HG02678 (cell line): ENCODE results near the gene PLEKHH1.
A peak's percentile ranks its signal among the peaks of the same experiment; 100 is the strongest.

Experiments
- ATAC-seq: cut with Tn5 transposase; IDR thresholded peaks from one replicate; pipeline ENCODE4 v1.9.1; 2021; ENCODE audit warnings: mild to moderate bottlenecking, moderate library complexity; ENCODE audit not compliant: unreplicated experiment

PLEKHH1 gene

GRCh38 chr14:67508956-67509355, 24.1 kb upstream of the PLEKHH1 start:
- ATAC-seq = no peak

GRCh38 chr14:67510121-67510520, 23.0 kb upstream of the PLEKHH1 start:
- no peak for ATAC-seq

GRCh38 chr14:67510836-67511235, 22.3 kb upstream of the PLEKHH1 start:
- no peak for ATAC-seq

GRCh38 chr14:67512463-67513310, 20.4 kb upstream of the PLEKHH1 start:
- no peak for ATAC-seq

- no peak for ATAC-seq
Measured at GRCh38 chr14:67513631-67514108, 19.4 kb upstream of the PLEKHH1 start.

GRCh38 chr14:67514203-67514607, 18.9 kb upstream of the PLEKHH1 start:
- ATAC-seq = no peak

- peak; percentile 49 for ATAC-seq
Measured at GRCh38 chr14:67514650-67515385, 18.3 kb upstream of the PLEKHH1 start.

- peak; percentile 52 for ATAC-seq
Measured at GRCh38 chr14:67515386-67516079, 17.6 kb upstream of the PLEKHH1 start.

GRCh38 chr14:67516676-67517075, 16.4 kb upstream of the PLEKHH1 start:
- ATAC-seq = no peak

- no peak for ATAC-seq
Measured at GRCh38 chr14:67517083-67517482, 16.0 kb upstream of the PLEKHH1 start.

- no peak for ATAC-seq
Measured at GRCh38 chr14:67519406-67519805, 13.7 kb upstream of the PLEKHH1 start.

- no peak for ATAC-seq
Measured at GRCh38 chr14:67520482-67520881, 12.6 kb upstream of the PLEKHH1 start.

- no peak for ATAC-seq
Measured at GRCh38 chr14:67522270-67522669, 10.8 kb upstream of the PLEKHH1 start.

- ATAC-seq = no peak
Measured at GRCh38 chr14:67523764-67524633, 9.1 kb upstream of the PLEKHH1 start.

- no peak for ATAC-seq
Measured at GRCh38 chr14:67524634-67524963, 8.5 kb upstream of the PLEKHH1 start.

- no peak for ATAC-seq
Measured at GRCh38 chr14:67525389-67525788, 7.7 kb upstream of the PLEKHH1 start.

- ATAC-seq = no peak
Measured at GRCh38 chr14:67526181-67526580, 6.9 kb upstream of the PLEKHH1 start.

GRCh38 chr14:67526676-67527459, 6.2 kb upstream of the PLEKHH1 start:
- peak; percentile 42 for ATAC-seq

- ATAC-seq = no peak
Measured at GRCh38 chr14:67527756-67528155, 5.3 kb upstream of the PLEKHH1 start.

GRCh38 chr14:67528276-67528675, 4.8 kb upstream of the PLEKHH1 start:
- ATAC-seq = no peak
